ENCODE results near the gene CADM4. TPM values are rescaled to one million over a fixed set of nuclear protein-coding genes. Genes with fewer than 3 reads are reported as not detected.
A peak's percentile ranks its signal among the peaks of the same experiment; 100 is the strongest.

CADM4 gene
- total and polyA plus RNA-seq, 2 of the 8 experiments (the other 6 are each of a cell fraction or from before 2014, with no cell fraction given), result 13.5 to 25.0 TPM

GRCh38 chr19:43624933-43625332 is 14.7 kb downstream of the CADM4 start:
- 9% methylated on average over 25 of the region's 30 CpGs; no CpG with 5 or more reads in 1 of the 2 experiments for WGBS, 2 experiments (ENCODE audit: extremely low coverage in 1 of 2, insufficient coverage in 1 of 2, insufficient read length in 1 of 2, insufficient replicate concordance in 2 of 2, low coverage in 1 of 2, low lambda C conversion rate in 2 of 2, missing lambda C conversion rate in 1 of 2)
- Histone ChIP-seq H2BK12ac (ENCODE audit: low read depth, low read length) (no peak overlapping the region), H3K79me1 (ENCODE audit: low read depth, low read length) (no peaks in the 10 kb centered on the region; the same call in 1 of the 2 replicates), H4K20me1 (replicated peaks in 1 of 2; ENCODE audit: control insufficient read depth in 1 of 2, insufficient read depth in 2 of 2, low read length in 2 of 2) (peaks cover 1 to 4% of the 10 kb centered on the region in 2 experiments), H3K27me3 (replicated peaks in 1 of 4; ENCODE audit: control insufficient read depth in 3 of 4, extremely low read depth in 1 of 4, insufficient read depth in 3 of 4, low read length in 3 of 4) (no peaks in the 10 kb centered on the region), H2AFZ (ENCODE audit: low read length) (no peak overlapping the region), H2BK120ac (replicated peaks; ENCODE audit: low read depth, low read length) (no peak overlapping the region), H4K5ac (ENCODE audit: insufficient read length, low read depth, low read length) (no peak overlapping the region), H4K91ac (replicated peaks; ENCODE audit: insufficient read length, low read length) (no peak overlapping the region), H3K4me3 (ENCODE audit: extremely low read depth in 1 of 4, insufficient read depth in 2 of 4, low read depth in 3 of 4, low read length in 4 of 4) (no peak overlapping the region), H2BK15ac (ENCODE audit: low read length) (no peak overlapping the region), H4K8ac (ENCODE audit: extremely low read depth, insufficient read depth, low read length) (no peak overlapping the region), H3K9ac (replicated peaks in 1 of 4; ENCODE audit: extremely low read depth in 1 of 4, low read depth in 3 of 4, low read length in 3 of 4) (no peak overlapping the region), H2BK5ac (ENCODE audit: low read depth, low read length) (no peak overlapping the region), H3K36me3 (ENCODE audit: control insufficient read depth in 2 of 4, insufficient read depth in 4 of 4, low read length in 3 of 4) (no peaks in the 10 kb centered on the region; a peak in 2 of 8 replicates), H3K14ac (ENCODE audit: insufficient read length) (no peak overlapping the region), H3K4ac (replicated peaks; ENCODE audit: insufficient read length, low read depth, low read length) (no peak overlapping the region), H3K18ac (ENCODE audit: extremely low read depth, low read length) (no peak overlapping the region), H3K23me2 (ENCODE audit: low read depth, low read length) (peaks cover 3% of the 10 kb centered on the region), H3K56ac (replicated peaks; ENCODE audit: insufficient read length, low read depth, low read length) (no peak overlapping the region), H3K9me3 (ENCODE audit: insufficient read depth in 2 of 2, low read depth in 1 of 2, low read length in 1 of 2) (no peaks in the 10 kb centered on the region), H3K79me2 (ENCODE audit: control insufficient read depth in 1 of 2, insufficient read depth in 2 of 2, low read length in 2 of 2) (no peaks in the 10 kb centered on the region; a peak in 1 of 4 replicates), H2BK20ac (ENCODE audit: low read length) (no peak overlapping the region), H3K4me1 (replicated peaks in 1 of 4; ENCODE audit: control insufficient read depth in 3 of 4, insufficient read depth in 4 of 4, low read length in 3 of 4) (peaks cover 2 to 9% (median 8%) of the 10 kb centered on the region in 4 experiments; a peak in 5 of 7 replicates), H3K4me2 (ENCODE audit: insufficient read depth in 1 of 2, low read depth in 2 of 2, low read length in 2 of 2) (peak overlapping the region in 1 of 2 experiments; percentile 52; a peak in 2 of 4 replicates), H3K27ac (ENCODE audit: low read depth, low read length) (no peak overlapping the region), H3K23ac (ENCODE audit: insufficient read length) (no peak overlapping the region), H2AK5ac (ENCODE audit: low read depth, low read length) (no peak overlapping the region)
- DNase-seq (ENCODE audit: low read depth in 1 of 2, low spot score in 2 of 2), result peak in 1 of 2 experiments; percentile 96
- POLR2A ChIA-PET (ENCODE audit: partially characterized antibody), result interaction anchor here (0.6 to 2.4 kb wide), 5 partner anchors 10 to 114 kb away, joined by 3 to 12 read pairs (median 4); partner anchors contain the start of genes IRGQ and ZNF576
- no peak for FAIRE-seq
- CTCF ChIA-PET (ENCODE audit: partially characterized antibody), result interaction anchor here (0.7 to 3.8 kb wide), 11 partner anchors 10 to 79 kb away, joined by 3 to 30 read pairs (median 9); partner anchors contain the start of genes IRGQ, SRRM5 and ZNF576
- TF ChIP-seq SRF (IDR thresholded peaks at IDR 0.05; ENCODE audit: low read depth, low read length) (no peak), CHD1 (IDR thresholded peaks at IDR 0.05; ENCODE audit: low read depth, low read length) (no peak), RAD21 (IDR thresholded peaks at IDR 0.05 in 1 of 2, conservative IDR thresholded peaks at IDR 0.05 in 1 of 2; ENCODE audit: low read depth in 2 of 2, low read length in 2 of 2) (peak; percentile 48 to 65), TCF12 (IDR thresholded peaks at IDR 0.05; ENCODE audit: low read depth, low read length) (peak; percentile 85; the same call in 1 of the 2 replicates), KDM1A (IDR thresholded peaks at IDR 0.05; ENCODE audit: borderline replicate concordance, low read length) (peak; percentile 41; the same call in 1 of the 2 replicates), CREB1 (IDR thresholded peaks at IDR 0.05) (peak; percentile 58; the same call in 1 of the 2 replicates), EP300 (IDR thresholded peaks at IDR 0.05; ENCODE audit: borderline replicate concordance in 1 of 2, low read depth in 2 of 2, low read length in 2 of 2) (no peak), JUND (IDR thresholded peaks at IDR 0.05; ENCODE audit: low read length) (no peak), HDAC6 (IDR thresholded peaks at IDR 0.05; ENCODE audit: low read depth, low read length) (no peak), BACH1 (IDR thresholded peaks at IDR 0.05; ENCODE audit: low read length) (no peak), EZH2 (IDR thresholded peaks at IDR 0.05; ENCODE audit: low read depth, low read length, severe bottlenecking) (no peak), EGR1 (IDR thresholded peaks at IDR 0.05; ENCODE audit: borderline replicate concordance, low read depth, low read length) (no peak), POLR2AphosphoS5 (IDR thresholded peaks at IDR 0.05; ENCODE audit: low read depth, low read length) (peak; percentile 59; the same call in 1 of the 2 replicates), TBP (IDR thresholded peaks at IDR 0.05; ENCODE audit: low read depth, low read length) (no peak)
